B cell (primary cell): ENCODE measurements around the gene MAPK1.

ENCODE experiments used
- CTCF ChIP-seq: fragments of 200-600 bp; IDR thresholded peaks from one replicate; pipeline ENCODE4 v1.8.0; 2022; ENCODE audit warnings: antibody characterized with exemption, mild to moderate bottlenecking
- EZH2 ChIP-seq: IDR thresholded peaks from 2 replicates; pipeline ENCODE4 v1.6.1; 2012; ENCODE audit warnings: borderline replicate concordance, low read depth, mild to moderate bottlenecking, moderate library complexity, low read length; ENCODE audit not compliant: insufficient read depth, poor library complexity, severe bottlenecking

GRCh38 chr22:21855676-21856075 is 11.8 kb downstream of the MAPK1 start:
- TF ChIP-seq CTCF (no peak), EZH2 (no peak)
